ENCODE results near the gene MIGA2.

DNA sequence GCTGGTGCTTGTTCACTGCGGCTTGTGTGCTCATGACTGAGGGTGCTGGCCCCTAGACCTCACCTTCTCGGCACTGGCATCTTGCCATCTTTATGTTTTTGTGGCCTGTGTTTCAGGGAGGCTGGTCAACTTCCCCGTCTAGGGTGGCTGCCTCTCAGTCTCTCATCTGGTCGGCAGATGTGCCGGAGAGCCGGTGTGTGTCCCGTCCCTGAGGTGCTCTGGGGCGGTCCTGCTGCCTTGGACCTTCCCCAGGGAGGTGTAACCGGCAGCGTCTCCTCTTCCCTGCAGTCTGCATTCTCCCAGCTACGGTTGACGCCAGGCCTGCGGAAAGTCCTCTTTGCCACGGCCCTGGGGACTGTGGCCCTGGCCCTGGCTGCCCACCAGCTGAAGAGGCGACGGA, 5.6 kb downstream of the MIGA2 start:
- TF ChIP-seq, protein P1, sequence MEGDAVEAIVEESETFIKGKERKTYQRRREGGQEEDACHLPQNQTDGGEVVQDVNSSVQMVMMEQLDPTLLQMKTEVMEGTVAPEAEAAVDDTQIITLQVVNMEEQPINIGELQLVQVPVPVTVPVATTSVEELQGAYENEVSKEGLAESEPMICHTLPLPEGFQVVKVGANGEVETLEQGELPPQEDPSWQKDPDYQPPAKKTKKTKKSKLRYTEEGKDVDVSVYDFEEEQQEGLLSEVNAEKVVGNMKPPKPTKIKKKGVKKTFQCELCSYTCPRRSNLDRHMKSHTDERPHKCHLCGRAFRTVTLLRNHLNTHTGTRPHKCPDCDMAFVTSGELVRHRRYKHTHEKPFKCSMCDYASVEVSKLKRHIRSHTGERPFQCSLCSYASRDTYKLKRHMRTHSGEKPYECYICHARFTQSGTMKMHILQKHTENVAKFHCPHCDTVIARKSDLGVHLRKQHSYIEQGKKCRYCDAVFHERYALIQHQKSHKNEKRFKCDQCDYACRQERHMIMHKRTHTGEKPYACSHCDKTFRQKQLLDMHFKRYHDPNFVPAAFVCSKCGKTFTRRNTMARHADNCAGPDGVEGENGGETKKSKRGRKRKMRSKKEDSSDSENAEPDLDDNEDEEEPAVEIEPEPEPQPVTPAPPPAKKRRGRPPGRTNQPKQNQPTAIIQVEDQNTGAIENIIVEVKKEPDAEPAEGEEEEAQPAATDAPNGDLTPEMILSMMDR (IDR thresholded peaks at IDR 0.05), result no peak
- no peak for TF ChIP-seq EZH2 (IDR thresholded peaks at IDR 0.05; ENCODE audit: borderline replicate concordance, insufficient read depth, low read depth, low read length, poor library complexity, severe bottlenecking)

Measured in B cell (primary cell).